ENCODE results near the gene DSE. TPM values are rescaled to one million over a fixed set of nuclear protein-coding genes. Genes with fewer than 3 reads are reported as not detected.

Gene DSE
- total RNA-seq, 1 experiment from 2014 or later = 86.5 TPM

- ChIA-PET CTCF (interaction anchor here (0.6 kb wide), 1 partner anchor 762 kb away, joined by 3 read pairs; no protein-coding TSS in a partner anchor), POLR2A (no interaction called here)
- TF ChIP-seq, protein P1, sequence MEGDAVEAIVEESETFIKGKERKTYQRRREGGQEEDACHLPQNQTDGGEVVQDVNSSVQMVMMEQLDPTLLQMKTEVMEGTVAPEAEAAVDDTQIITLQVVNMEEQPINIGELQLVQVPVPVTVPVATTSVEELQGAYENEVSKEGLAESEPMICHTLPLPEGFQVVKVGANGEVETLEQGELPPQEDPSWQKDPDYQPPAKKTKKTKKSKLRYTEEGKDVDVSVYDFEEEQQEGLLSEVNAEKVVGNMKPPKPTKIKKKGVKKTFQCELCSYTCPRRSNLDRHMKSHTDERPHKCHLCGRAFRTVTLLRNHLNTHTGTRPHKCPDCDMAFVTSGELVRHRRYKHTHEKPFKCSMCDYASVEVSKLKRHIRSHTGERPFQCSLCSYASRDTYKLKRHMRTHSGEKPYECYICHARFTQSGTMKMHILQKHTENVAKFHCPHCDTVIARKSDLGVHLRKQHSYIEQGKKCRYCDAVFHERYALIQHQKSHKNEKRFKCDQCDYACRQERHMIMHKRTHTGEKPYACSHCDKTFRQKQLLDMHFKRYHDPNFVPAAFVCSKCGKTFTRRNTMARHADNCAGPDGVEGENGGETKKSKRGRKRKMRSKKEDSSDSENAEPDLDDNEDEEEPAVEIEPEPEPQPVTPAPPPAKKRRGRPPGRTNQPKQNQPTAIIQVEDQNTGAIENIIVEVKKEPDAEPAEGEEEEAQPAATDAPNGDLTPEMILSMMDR (IDR thresholded peaks at IDR 0.05; ENCODE audit: unreplicated experiment) = no peak
- no peaks in the 10 kb centered on the region for H3K36me3 Mint-ChIP-seq (ENCODE audit: insufficient read depth, unreplicated experiment)
- BruUV-seq (replicated peaks) = no TSS peak
- DNase-seq (ENCODE audit: unreplicated experiment) = no peak
- H3K4me3 Mint-ChIP-seq (ENCODE audit: unreplicated experiment) = no peak overlapping the region
- intact Hi-C loops (cut with micrococcal nuclease) = no loop called here
- no peaks in the 10 kb centered on the region for H3K27me3 Mint-ChIP-seq (ENCODE audit: insufficient read depth, unreplicated experiment)
- H3K9me3 Mint-ChIP-seq (ENCODE audit: unreplicated experiment) = no peaks in the 10 kb centered on the region
- H3K4me1 Mint-ChIP-seq (ENCODE audit: insufficient read depth, unreplicated experiment) = no peaks in the 10 kb centered on the region
- no peak overlapping the region for H3K27ac Mint-ChIP-seq (ENCODE audit: low read depth, unreplicated experiment)
Observed at GRCh38 chr6:116472706-116473105, 102.0 kb downstream of the DSE start.

DNA sequence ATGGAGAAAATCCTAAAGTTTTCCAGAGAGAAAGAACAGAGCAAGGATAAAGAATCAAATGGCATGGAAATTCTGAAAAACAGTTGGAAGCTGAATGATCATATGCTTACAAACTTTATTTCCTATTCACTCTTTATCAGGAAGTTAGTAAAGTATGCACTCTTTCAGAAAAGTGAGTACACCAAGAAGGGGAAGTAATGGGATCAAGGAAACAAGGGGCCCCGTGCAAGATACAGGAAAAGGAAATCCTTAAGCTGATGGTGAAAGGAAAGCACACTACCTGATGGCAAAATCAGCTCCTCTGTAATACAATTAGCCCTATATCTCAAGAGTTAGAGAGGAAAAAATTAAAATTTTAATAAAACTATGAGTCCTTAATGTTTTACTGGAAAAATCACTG lies 104.4 kb downstream of the DSE start:
- DNase-seq (ENCODE audit: unreplicated experiment) = no peak
- no peak overlapping the region for H3K4me3 Mint-ChIP-seq (ENCODE audit: unreplicated experiment)
- no peaks in the 10 kb centered on the region for H3K4me1 Mint-ChIP-seq (ENCODE audit: insufficient read depth, unreplicated experiment)
- no peak overlapping the region for H3K27ac Mint-ChIP-seq (ENCODE audit: low read depth, unreplicated experiment)
- ChIA-PET POLR2A (no interaction called here), CTCF (no interaction called here)
- TF ChIP-seq, protein P1 (IDR thresholded peaks at IDR 0.05; ENCODE audit: unreplicated experiment) = no peak
- H3K36me3 Mint-ChIP-seq (ENCODE audit: insufficient read depth, unreplicated experiment) = no peaks in the 10 kb centered on the region
- intact Hi-C loops (cut with micrococcal nuclease) = no loop called here
- H3K27me3 Mint-ChIP-seq (ENCODE audit: insufficient read depth, unreplicated experiment) = no peaks in the 10 kb centered on the region
- BruUV-seq (replicated peaks) = no TSS peak
- no peaks in the 10 kb centered on the region for H3K9me3 Mint-ChIP-seq (ENCODE audit: unreplicated experiment)

DNA sequence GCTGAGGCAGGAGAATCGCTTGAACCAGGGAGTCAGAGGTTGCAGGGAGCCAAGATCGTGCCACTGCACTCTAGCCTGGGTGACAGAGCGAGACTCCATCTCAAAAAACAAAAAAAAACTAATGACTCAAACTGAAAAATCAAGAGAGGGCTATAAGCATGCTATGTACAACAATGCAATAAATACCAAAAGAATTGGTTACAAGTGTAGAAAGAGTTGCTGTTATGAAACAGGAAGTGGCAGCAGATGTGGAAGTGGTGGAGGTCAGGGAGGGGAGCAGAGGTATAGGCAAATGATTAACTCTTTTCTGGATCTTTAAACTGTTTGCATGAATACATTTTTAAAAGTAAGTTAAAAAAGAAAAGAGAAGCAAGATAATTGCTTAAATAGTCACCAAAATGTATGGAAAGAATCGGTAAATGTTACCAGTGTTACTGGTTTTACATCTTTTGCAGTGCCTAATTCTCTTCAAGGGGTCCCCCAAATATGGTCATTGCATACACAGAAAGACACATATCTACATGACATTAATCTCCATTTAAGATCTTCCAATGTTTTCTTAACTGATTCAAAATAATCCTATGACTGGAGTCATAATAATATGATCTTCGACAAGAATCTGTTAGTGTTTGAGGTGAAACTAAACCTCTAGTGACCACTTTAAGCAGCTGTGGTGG lies 105.4 kb downstream of the DSE start:
- ChIA-PET POLR2A (no interaction called here), CTCF (no interaction called here)
- H3K27me3 Mint-ChIP-seq (ENCODE audit: insufficient read depth, unreplicated experiment) = no peaks in the 10 kb centered on the region
- no peaks in the 10 kb centered on the region for H3K36me3 Mint-ChIP-seq (ENCODE audit: insufficient read depth, unreplicated experiment)
- no peaks in the 10 kb centered on the region for H3K9me3 Mint-ChIP-seq (ENCODE audit: unreplicated experiment)
- no TSS peak for BruUV-seq (replicated peaks)
- intact Hi-C loops (cut with micrococcal nuclease) = no loop called here
- H3K27ac Mint-ChIP-seq (ENCODE audit: low read depth, unreplicated experiment) = no peak overlapping the region
- TF ChIP-seq, protein P1 (IDR thresholded peaks at IDR 0.05; ENCODE audit: unreplicated experiment) = no peak
- peak; percentile 6 for DNase-seq (ENCODE audit: unreplicated experiment)
- no peaks in the 10 kb centered on the region for H3K4me1 Mint-ChIP-seq (ENCODE audit: insufficient read depth, unreplicated experiment)
- no peak overlapping the region for H3K4me3 Mint-ChIP-seq (ENCODE audit: unreplicated experiment)

GRCh38 chr6:116482780-116483179 lies 112.0 kb downstream of the DSE start:
- DNase-seq (ENCODE audit: unreplicated experiment) = no peak
- CTCF ChIA-PET = interaction anchor here (1.1 kb wide), 1 partner anchor 14 kb away, joined by 4 read pairs; no protein-coding TSS in a partner anchor
- H3K27me3 Mint-ChIP-seq (ENCODE audit: insufficient read depth, unreplicated experiment) = no peaks in the 10 kb centered on the region
- intact Hi-C loops (cut with micrococcal nuclease) = no loop called here
- no peaks in the 10 kb centered on the region for H3K4me1 Mint-ChIP-seq (ENCODE audit: insufficient read depth, unreplicated experiment)
- H3K36me3 Mint-ChIP-seq (ENCODE audit: insufficient read depth, unreplicated experiment) = no peaks in the 10 kb centered on the region
- no TSS peak for BruUV-seq (replicated peaks)
- H3K4me3 Mint-ChIP-seq (ENCODE audit: unreplicated experiment) = no peak overlapping the region
- POLR2A ChIA-PET = no interaction called here
- no peaks in the 10 kb centered on the region for H3K9me3 Mint-ChIP-seq (ENCODE audit: unreplicated experiment)
- H3K27ac Mint-ChIP-seq (ENCODE audit: low read depth, unreplicated experiment) = no peak overlapping the region
- TF ChIP-seq, protein P1 (IDR thresholded peaks at IDR 0.05; ENCODE audit: unreplicated experiment) = no peak

Measured in MCF 10A (cell line).